GM15510 (cell line): ENCODE results near the gene THOP1.

Experiments
- POLR2A ChIP-seq: IDR thresholded peaks from 3 replicates; pipeline ENCODE4 v1.6.1; 2011; ENCODE audit warnings: borderline replicate concordance; ENCODE audit not compliant: insufficient read length; ENCODE audit errors: extremely low read depth

The THOP1 gene

GRCh38 chr19:2769218-2769617, 16.1 kb upstream of the THOP1 start:
- TF ChIP-seq POLR2A = no peak

- no peak for TF ChIP-seq POLR2A
Measured at GRCh38 chr19:2770055-2771013, 15.0 kb upstream of the THOP1 start.

- TF ChIP-seq POLR2A = no peak
Measured at GRCh38 chr19:2771786-2772674, 13.3 kb upstream of the THOP1 start.

GRCh38 chr19:2774083-2774679, 11.1 kb upstream of the THOP1 start:
- no peak for TF ChIP-seq POLR2A

- TF ChIP-seq POLR2A = no peak
Measured at GRCh38 chr19:2774953-2775555, 10.2 kb upstream of the THOP1 start.

GRCh38 chr19:2775556-2776430, 9.5 kb upstream of the THOP1 start:
- TF ChIP-seq POLR2A = no peak

GRCh38 chr19:2777952-2778683, 7.2 kb upstream of the THOP1 start:
- no peak for TF ChIP-seq POLR2A

GRCh38 chr19:2779121-2779740, 6.1 kb upstream of the THOP1 start:
- no peak for TF ChIP-seq POLR2A

GRCh38 chr19:2780284-2780683, 5.0 kb upstream of the THOP1 start:
- no peak for TF ChIP-seq POLR2A

GRCh38 chr19:2782329-2782935, 2.9 kb upstream of the THOP1 start:
- no peak for TF ChIP-seq POLR2A

- TF ChIP-seq POLR2A = peak; percentile 91
Measured at GRCh38 chr19:2782936-2783780, 2.1 kb upstream of the THOP1 start, which contains the start of gene SGTA. Gene SGTA (minus strand): TSS chr19:2783273. CDS start chr19:2769068, 14,205 bp downstream.
